ENCODE measurements around the gene SYCP3. TPM values are rescaled to one million over a fixed set of nuclear protein-coding genes. Genes with fewer than 3 reads are reported as not detected.

Gene SYCP3
- total RNA-seq, 2 experiments from 2014 or later, result 1.7 to 2.0 TPM

- no peaks in the 10 kb centered on the region for H3K4me1 Mint-ChIP-seq (ENCODE audit: low read depth)
- CTCF ChIA-PET, result interaction anchor here (0.6 to 2.6 kb wide), 27 partner anchors 8 to 352 kb away, joined by 3 to 13 read pairs (median 4); partner anchors contain the start of genes ARL1 and GNPTAB
- ATAC-seq (no peak), DNase-seq (no peak)
- POLR2A ChIA-PET, result interaction anchor here (0.6 kb wide), 1 partner anchor 391 kb away, joined by 3 read pairs; no protein-coding TSS in a partner anchor
- no peak overlapping the region for H3K27ac Mint-ChIP-seq
- no peak overlapping the region for H3K4me3 Mint-ChIP-seq
- H3K36me3 Mint-ChIP-seq (ENCODE audit: low read depth), result peaks cover 55% of the 10 kb centered on the region
- no peaks in the 10 kb centered on the region for H3K9me3 Mint-ChIP-seq (ENCODE audit: insufficient read depth)
- no peaks in the 10 kb centered on the region for H3K27me3 Mint-ChIP-seq (ENCODE audit: low read depth)
These were observed 20.3 kb upstream of the SYCP3 start for GRCh38 chr12:101759396-101760047.

- DNase-seq, result no peak
- Mint-ChIP-seq H3K9me3 (ENCODE audit: insufficient read depth) (no peaks in the 10 kb centered on the region), H3K4me1 (ENCODE audit: low read depth) (peaks cover 4% of the 10 kb centered on the region), H3K27me3 (ENCODE audit: low read depth) (no peaks in the 10 kb centered on the region), H3K36me3 (ENCODE audit: low read depth) (peaks cover 70% of the 10 kb centered on the region), H3K4me3 (no peak overlapping the region), H3K27ac (no peak overlapping the region)
- ATAC-seq, result no peak
- POLR2A ChIA-PET, result no interaction called here
- CTCF ChIA-PET, result interaction anchor here (0.8 kb wide), 1 partner anchor 10 kb away, joined by 4 read pairs; no protein-coding TSS in a partner anchor
These were observed 10.9 kb upstream of the SYCP3 start for GRCh38 chr12:101750152-101750551.

GRCh38 chr12:101749657-101750056 lies 10.4 kb upstream of the SYCP3 start:
- Mint-ChIP-seq H3K27me3 (ENCODE audit: low read depth) (no peaks in the 10 kb centered on the region), H3K9me3 (ENCODE audit: insufficient read depth) (no peaks in the 10 kb centered on the region), H3K4me3 (no peak overlapping the region), H3K36me3 (ENCODE audit: low read depth) (peaks cover 70% of the 10 kb centered on the region), H3K27ac (peak overlapping the region; percentile 4), H3K4me1 (ENCODE audit: low read depth) (peaks cover 4% of the 10 kb centered on the region)
- ChIA-PET POLR2A (no interaction called here), CTCF (interaction anchor here (0.8 kb wide), 1 partner anchor 10 kb away, joined by 4 read pairs; no protein-coding TSS in a partner anchor)
- DNase-seq (no peak), ATAC-seq (no peak)

- H3K27ac Mint-ChIP-seq, result no peak overlapping the region
- peaks cover 76% of the 10 kb centered on the region for H3K36me3 Mint-ChIP-seq (ENCODE audit: low read depth)
- no peaks in the 10 kb centered on the region for H3K27me3 Mint-ChIP-seq (ENCODE audit: low read depth)
- peaks cover 10% of the 10 kb centered on the region for H3K4me1 Mint-ChIP-seq (ENCODE audit: low read depth)
- no peak overlapping the region for H3K4me3 Mint-ChIP-seq
- no peak for ATAC-seq
- no peak for DNase-seq
- CTCF ChIA-PET, result interaction anchor here (0.8 to 1.2 kb wide), 5 partner anchors 11 to 184 kb away, joined by 3 to 5 read pairs (median 3); no protein-coding TSS in a partner anchor
- POLR2A ChIA-PET, result no interaction called here
- no peaks in the 10 kb centered on the region for H3K9me3 Mint-ChIP-seq (ENCODE audit: insufficient read depth)
These were observed 9.6 kb upstream of the SYCP3 start for GRCh38 chr12:101748907-101749306.

- Mint-ChIP-seq H3K36me3 (ENCODE audit: low read depth) (peaks cover 79% of the 10 kb centered on the region), H3K27ac (peak overlapping the region; percentile 47)
- no peak for ATAC-seq
These were observed 8.4 kb upstream of the SYCP3 start for GRCh38 chr12:101747697-101748096.

GRCh38 chr12:101746661-101747060 lies 7.4 kb upstream of the SYCP3 start:
- Mint-ChIP-seq H3K27ac (no peak overlapping the region), H3K4me3 (no peak overlapping the region), H3K36me3 (ENCODE audit: low read depth) (peaks cover 71% of the 10 kb centered on the region), H3K4me1 (ENCODE audit: low read depth) (peaks cover 21% of the 10 kb centered on the region), H3K9me3 (ENCODE audit: insufficient read depth) (no peaks in the 10 kb centered on the region), H3K27me3 (ENCODE audit: low read depth) (no peaks in the 10 kb centered on the region)
- ATAC-seq (no peak), DNase-seq (no peak)
- CTCF ChIA-PET, result interaction anchor here (1.5 kb wide), 1 partner anchor 27 kb away, joined by 3 read pairs; no protein-coding TSS in a partner anchor
- POLR2A ChIA-PET, result interaction anchor here (0.7 kb wide), 1 partner anchor 41 kb away, joined by 3 read pairs; no protein-coding TSS in a partner anchor

More at GRCh38 chr12:101747697-101748096, 8.4 kb upstream of the SYCP3 start:
- ChIA-PET POLR2A (no interaction called here), CTCF (interaction anchor here (1.2 kb wide), 1 partner anchor 12 kb away, joined by 5 read pairs; no protein-coding TSS in a partner anchor)
- no peaks in the 10 kb centered on the region for H3K9me3 Mint-ChIP-seq (ENCODE audit: insufficient read depth)
- no peak for DNase-seq
- peaks cover 21% of the 10 kb centered on the region for H3K4me1 Mint-ChIP-seq (ENCODE audit: low read depth)
- H3K27me3 Mint-ChIP-seq (ENCODE audit: low read depth), result no peaks in the 10 kb centered on the region
- no peak overlapping the region for H3K4me3 Mint-ChIP-seq

- no peak for ATAC-seq
- Mint-ChIP-seq H3K4me1 (ENCODE audit: low read depth) (peaks cover 21% of the 10 kb centered on the region), H3K36me3 (ENCODE audit: low read depth) (peaks cover 70% of the 10 kb centered on the region), H3K4me3 (no peak overlapping the region), H3K9me3 (ENCODE audit: insufficient read depth) (no peaks in the 10 kb centered on the region), H3K27ac (no peak overlapping the region), H3K27me3 (ENCODE audit: low read depth) (no peaks in the 10 kb centered on the region)
- no peak for DNase-seq
- POLR2A ChIA-PET, result no interaction called here
- CTCF ChIA-PET, result interaction anchor here (1.5 kb wide), 1 partner anchor 28 kb away, joined by 3 read pairs; no protein-coding TSS in a partner anchor
These were observed 6.9 kb upstream of the SYCP3 start for GRCh38 chr12:101746196-101746595.

GRCh38 chr12:101745481-101745880 lies 6.2 kb upstream of the SYCP3 start:
- ChIA-PET CTCF (no interaction called here), POLR2A (no interaction called here)
- Mint-ChIP-seq H3K27ac (no peak overlapping the region), H3K4me1 (ENCODE audit: low read depth) (peaks cover 21% of the 10 kb centered on the region), H3K27me3 (ENCODE audit: low read depth) (no peaks in the 10 kb centered on the region), H3K36me3 (ENCODE audit: low read depth) (peaks cover 63% of the 10 kb centered on the region), H3K9me3 (ENCODE audit: insufficient read depth) (no peaks in the 10 kb centered on the region), H3K4me3 (no peak overlapping the region)
- no peak for DNase-seq
- no peak for ATAC-seq

GRCh38 chr12:101743724-101744472 lies 4.6 kb upstream of the SYCP3 start:
- Mint-ChIP-seq H3K4me1 (ENCODE audit: low read depth) (peaks cover 17% of the 10 kb centered on the region), H3K36me3 (ENCODE audit: low read depth) (peaks cover 47% of the 10 kb centered on the region), H3K9me3 (ENCODE audit: insufficient read depth) (no peaks in the 10 kb centered on the region), H3K4me3 (no peak overlapping the region), H3K27me3 (ENCODE audit: low read depth) (no peaks in the 10 kb centered on the region), H3K27ac (no peak overlapping the region)
- DNase-seq, result peak; percentile 30
- CTCF ChIA-PET, result interaction anchor here (1.0 to 1.3 kb wide), 3 partner anchors 14 to 329 kb away, joined by 3 to 4 read pairs (median 3); no protein-coding TSS in a partner anchor
- ATAC-seq, result peak; percentile 63
- POLR2A ChIA-PET, result interaction anchor here (0.6 kb wide), 1 partner anchor 8 kb away, joined by 7 read pairs; no protein-coding TSS in a partner anchor

- Mint-ChIP-seq H3K4me3 (no peak overlapping the region), H3K9me3 (ENCODE audit: insufficient read depth) (no peaks in the 10 kb centered on the region), H3K27ac (no peak overlapping the region), H3K27me3 (ENCODE audit: low read depth) (no peaks in the 10 kb centered on the region), H3K36me3 (ENCODE audit: low read depth) (peaks cover 44% of the 10 kb centered on the region), H3K4me1 (ENCODE audit: low read depth) (peaks cover 17% of the 10 kb centered on the region)
- ATAC-seq, result no peak
- DNase-seq, result no peak
- CTCF ChIA-PET, result interaction anchor here (1.3 kb wide), 1 partner anchor 14 kb away, joined by 4 read pairs; no protein-coding TSS in a partner anchor
- POLR2A ChIA-PET, result interaction anchor here (0.6 kb wide), 1 partner anchor 9 kb away, joined by 7 read pairs; no protein-coding TSS in a partner anchor
These were observed 4.0 kb upstream of the SYCP3 start for GRCh38 chr12:101743242-101743641.

- ATAC-seq, result no peak
- no peak overlapping the region for H3K27ac Mint-ChIP-seq
These were observed 1.7 kb upstream of the SYCP3 start for GRCh38 chr12:101740980-101741379.

GRCh38 chr12:101740566-101740965 lies 1.3 kb upstream of the SYCP3 start:
- no peak for DNase-seq
- peaks cover 33% of the 10 kb centered on the region for H3K36me3 Mint-ChIP-seq (ENCODE audit: low read depth)
- no peaks in the 10 kb centered on the region for H3K27me3 Mint-ChIP-seq (ENCODE audit: low read depth)
- no peak overlapping the region for H3K4me3 Mint-ChIP-seq
- ATAC-seq, result no peak
- H3K27ac Mint-ChIP-seq, result no peak overlapping the region
- ChIA-PET POLR2A (no interaction called here), CTCF (no interaction called here)
- H3K4me1 Mint-ChIP-seq (ENCODE audit: low read depth), result peaks cover 17% of the 10 kb centered on the region
- H3K9me3 Mint-ChIP-seq (ENCODE audit: insufficient read depth), result no peaks in the 10 kb centered on the region

More at GRCh38 chr12:101740980-101741379, 1.7 kb upstream of the SYCP3 start:
- DNase-seq, result no peak
- ChIA-PET CTCF (no interaction called here), POLR2A (no interaction called here)
- Mint-ChIP-seq H3K4me3 (no peak overlapping the region), H3K27me3 (ENCODE audit: low read depth) (no peaks in the 10 kb centered on the region), H3K4me1 (ENCODE audit: low read depth) (peaks cover 17% of the 10 kb centered on the region), H3K36me3 (ENCODE audit: low read depth) (peaks cover 34% of the 10 kb centered on the region), H3K9me3 (ENCODE audit: insufficient read depth) (no peaks in the 10 kb centered on the region)

All from activated CD8-positive, alpha-beta T cell treated with anti-CD3 and anti-CD28 coated beads, Interleukin-2, amount 10 ng/mL, durations not matched to agents 7 days and 5 days (primary cell).